ENCODE measurements around the gene RNF5. TPM values are rescaled to one million over a fixed set of nuclear protein-coding genes. Genes with fewer than 3 reads are reported as not detected.

Gene RNF5
- total and polyA plus RNA-seq, 9 of the 15 experiments (the other 6 are each of a cell fraction or from before 2014, with no cell fraction given), result 62.2 to 245 (median 129) TPM

DNA sequence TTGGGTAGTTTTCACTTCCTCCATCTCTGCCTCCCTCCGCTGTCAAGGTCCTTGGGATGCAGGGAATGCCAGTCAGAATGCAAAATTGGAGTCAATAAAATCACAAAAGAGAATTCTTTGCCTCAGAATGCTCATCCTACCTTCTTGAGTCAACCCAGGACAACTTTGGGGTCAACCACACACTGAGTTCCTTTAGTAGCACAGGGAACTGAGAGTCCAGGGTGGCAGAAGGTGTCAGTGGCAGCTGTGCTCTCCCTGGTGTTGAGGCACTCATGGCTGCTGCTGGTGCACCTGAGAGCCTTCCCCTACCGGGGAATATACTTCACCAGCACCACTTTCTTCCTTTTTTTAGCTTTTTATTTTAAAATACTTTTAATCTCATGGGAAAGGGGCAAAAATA is 46.5 kb downstream of the RNF5 start:
- Histone ChIP-seq H3K9me3 (replicated peaks; ENCODE audit: control insufficient read depth, insufficient read depth, low read depth, low read length) (no peaks in the 10 kb centered on the region), H3K9ac (ENCODE audit: insufficient read depth in 1 of 2, low read depth in 2 of 2, low read length in 2 of 2) (no peak overlapping the region), H3K4me2 (ENCODE audit: insufficient read depth, low read length) (no peak overlapping the region), H3K27me3 (ENCODE audit: control insufficient read depth in 2 of 2, insufficient read depth in 2 of 2, low read length in 2 of 2) (peaks cover 25 to 50% of the 10 kb centered on the region in 2 experiments; a peak in 4 of 5 replicates), H3K79me2 (ENCODE audit: control insufficient read depth, insufficient read depth, low read length) (no peaks in the 10 kb centered on the region), H4K20me1 (replicated peaks; ENCODE audit: control insufficient read depth, insufficient read depth, low read length) (no peaks in the 10 kb centered on the region; the same call in none of the 2 replicates), H2AFZ (ENCODE audit: low read depth, low read length) (no peak overlapping the region), H3K9me1 (ENCODE audit: control insufficient read depth, insufficient read depth, low read length) (no peaks in the 10 kb centered on the region), H3K36me3 (ENCODE audit: control insufficient read depth, insufficient read depth, low read length) (no peaks in the 10 kb centered on the region), H3K4me1 (replicated peaks in 1 of 2; ENCODE audit: control insufficient read depth in 2 of 2, insufficient read depth in 2 of 2, low read length in 2 of 2) (peaks cover 0 to 4% of the 10 kb centered on the region in 2 experiments; a peak in 3 of 5 replicates), H3K27ac (ENCODE audit: extremely low read depth, low read depth, low read length) (no peak overlapping the region), H3K4me3 (no peak overlapping the region)
- ATAC-seq, result no peak
- intact Hi-C loops (cut with micrococcal nuclease), result no loop called here
- WGBS (ENCODE audit: insufficient coverage, low coverage, missing lambda C conversion rate), result 6% methylated on average over 2 of the region's 2 CpGs
- no TSS peak for BruUV-seq (replicated peaks)
- no peak for FAIRE-seq
- no peak for DNase-seq (ENCODE audit: extremely low read depth in 1 of 4, low spot score in 3 of 4)
- POLR2A ChIA-PET, result interaction anchor here (0.6 kb wide), 1 partner anchor 429 kb away, joined by 3 read pairs; the partner anchor contains the start of gene VARS1
- in situ Hi-C loops (cut with MboI), result no loop called here
- CTCF ChIA-PET (ENCODE audit: low intra/inter-chr PET ratio), result no interaction called here
- TF ChIP-seq L3MBTL2 (IDR thresholded peaks at IDR 0.05) (no peak), TAF1 (IDR thresholded peaks at IDR 0.05; ENCODE audit: control insufficient read depth, extremely low read depth, insufficient read depth, low read length, severe bottlenecking) (no peak), RFX7 (CRISPR knock-in tag; IDR thresholded peaks at IDR 0.05) (no peak), NCOA4 (IDR thresholded peaks at IDR 0.05; ENCODE audit: partially characterized antibody) (no peak), GTF2F1 (IDR thresholded peaks at IDR 0.05; ENCODE audit: low read depth, low read length) (no peak), ZNF449 (CRISPR knock-in tag; IDR thresholded peaks at IDR 0.05) (no peak), HDAC3 (IDR thresholded peaks at IDR 0.05; ENCODE audit: borderline replicate concordance, partially characterized antibody) (no peak), OTX1 (CRISPR knock-in tag; IDR thresholded peaks at IDR 0.05) (no peak), U2AF1 (optimal IDR thresholded peaks at IDR 0.05; ENCODE audit: low read depth, low read length) (no peak), NONO (IDR thresholded peaks at IDR 0.05; ENCODE audit: low read depth in 2 of 2, low read length in 1 of 2) (no peak), RCOR1 (IDR thresholded peaks at IDR 0.05; ENCODE audit: borderline replicate concordance in 1 of 2, low read depth in 2 of 2, low read length in 2 of 2) (no peak), ARID3A (IDR thresholded peaks at IDR 0.05; ENCODE audit: borderline replicate concordance, low read depth, low read length) (no peak), C11orf30 (IDR thresholded peaks at IDR 0.05; ENCODE audit: low read depth) (no peak), ZMIZ1 (IDR thresholded peaks at IDR 0.05; ENCODE audit: low read depth in 2 of 2, low read length in 2 of 2) (no peak)

All from K562 (cell line).